K562 (cell line): ENCODE measurements around the gene HNRNPA2B1. TPM values are rescaled to one million over a fixed set of nuclear protein-coding genes. Genes with fewer than 3 reads are reported as not detected.

Experiments
- BRCA1 ChIP-seq, 2 experiments: fragments of 450-650 bp in 1 of 2; sonication (generic) in 1 of 2; formaldehyde crosslinking in 1 of 2; IDR thresholded peaks; 2 replicates each; pipeline versions ENCODE4 v1.5.0 to v1.6.1; 2017 to 2020; ENCODE audit warnings: mild to moderate bottlenecking in 1 of 2, missing genetic modification reagents in 1 of 2
- CHCHD3 ChIP-seq: fragments of 250-450 bp; sonication (Bioruptor Pico); IDR thresholded peaks from 2 replicates; pipeline ENCODE4 v2.1.2; 2022; ENCODE audit warnings: mild to moderate bottlenecking
- RHOXF2B ChIP-seq: fragments of 250-450 bp; sonication (Bioruptor Pico); conservative IDR thresholded peaks from 2 replicates; pipeline ENCODE4 v1.5.1; 2021
- STAG1 ChIP-seq: sonication (generic); formaldehyde crosslinking; IDR thresholded peaks from 2 replicates; pipeline ENCODE4 v1.5.0; 2020; ENCODE audit warnings: missing genetic modification reagents, borderline replicate concordance
- TAF9B ChIP-seq: fragments of 450-650 bp; IDR thresholded peaks from 2 replicates; pipeline ENCODE4 v1.6.1; 2018; ENCODE audit warnings: mild to moderate bottlenecking; ENCODE audit not compliant: partially characterized antibody
- TCFL5 ChIP-seq: fragments of 250-450 bp; sonication (Bioruptor Pico); conservative IDR thresholded peaks from 2 replicates; pipeline ENCODE4 v1.6.1; 2021; ENCODE audit warnings: mild to moderate bottlenecking, moderate library complexity, matching md5 sums
- YBX1 ChIP-seq: fragments of 450-650 bp; IDR thresholded peaks from 2 replicates; pipeline ENCODE4 v1.7.1; 2016; ENCODE audit warnings: mild to moderate bottlenecking
- ZNF24 ChIP-seq: fragments of 450-650 bp; IDR thresholded peaks from 2 replicates; pipeline ENCODE4 v1.6.1; 2016
- ZNF253 ChIP-seq: fragments of 250-450 bp; sonication (Bioruptor Pico); conservative IDR thresholded peaks from 2 replicates; pipeline ENCODE4 v1.6.1; 2021; ENCODE audit warnings: mild to moderate bottlenecking
- polyA plus RNA-seq, 8 experiments: library from polyadenylated mRNA; depleted of rRNA in 4 of 8; stranded (reverse) in 5 of 8; unstranded in 3 of 8; fragments of >200 nt; fragmentation: Nextera tagmentation in 2 of 8; fragmentation: Illumina TruSeq in 1 of 8; extraction: Ambion mirVana in 2 of 8; extraction: Trizol in 1 of 8; gene quantifications; 2 replicates each; pipeline versions ENCODE4 v1.2.1 to v1.2.3, GENCODE V29; 2011 to 2014; ENCODE audit warnings: inconsistent platforms in 1 of 8, missing spikeins in 1 of 8
- total RNA-seq, 7 experiments: library from RNA; depleted of rRNA in 6 of 7; stranded (reverse); fragments of >200 nt in 6 of 7; fragmentation: Illumina TruSeq in 2 of 7; extraction: Trizol in 2 of 7; gene quantifications; 2 replicates each; pipeline versions ENCODE4 v1.2.1 to v1.2.3, GENCODE V29; 2011 to 2021; ENCODE audit warnings: low replicate concordance in 1 of 7
- TF ChIP-seq, protein P1 (sequence below): sonication (generic); formaldehyde crosslinking; IDR thresholded peaks from 2 replicates; pipeline ENCODE4 v1.8.1; 2023; ENCODE audit warnings: mild to moderate bottlenecking, missing genetic modification reagents, moderate library complexity
- TF ChIP-seq, protein P2 (sequence below): fragments of 250-450 bp; sonication (Bioruptor Pico); IDR thresholded peaks from 2 replicates; pipeline ENCODE4 v1.5.0; 2021; ENCODE audit warnings: mild to moderate bottlenecking, borderline replicate concordance
- TF ChIP-seq, protein P3 (sequence below): fragments of 200-600 bp; sonication (generic); IDR thresholded peaks from one replicate; pipeline ENCODE4 v1.6.1; 2012; ENCODE audit warnings: mild to moderate bottlenecking, low read depth, low read length, inconsistent platforms

Gene HNRNPA2B1
- total and polyA plus RNA-seq, 9 of the 15 experiments (the other 6 are each of a cell fraction or from before 2014, with no cell fraction given) = 630 to 1,989 (median 865) TPM

DNA sequence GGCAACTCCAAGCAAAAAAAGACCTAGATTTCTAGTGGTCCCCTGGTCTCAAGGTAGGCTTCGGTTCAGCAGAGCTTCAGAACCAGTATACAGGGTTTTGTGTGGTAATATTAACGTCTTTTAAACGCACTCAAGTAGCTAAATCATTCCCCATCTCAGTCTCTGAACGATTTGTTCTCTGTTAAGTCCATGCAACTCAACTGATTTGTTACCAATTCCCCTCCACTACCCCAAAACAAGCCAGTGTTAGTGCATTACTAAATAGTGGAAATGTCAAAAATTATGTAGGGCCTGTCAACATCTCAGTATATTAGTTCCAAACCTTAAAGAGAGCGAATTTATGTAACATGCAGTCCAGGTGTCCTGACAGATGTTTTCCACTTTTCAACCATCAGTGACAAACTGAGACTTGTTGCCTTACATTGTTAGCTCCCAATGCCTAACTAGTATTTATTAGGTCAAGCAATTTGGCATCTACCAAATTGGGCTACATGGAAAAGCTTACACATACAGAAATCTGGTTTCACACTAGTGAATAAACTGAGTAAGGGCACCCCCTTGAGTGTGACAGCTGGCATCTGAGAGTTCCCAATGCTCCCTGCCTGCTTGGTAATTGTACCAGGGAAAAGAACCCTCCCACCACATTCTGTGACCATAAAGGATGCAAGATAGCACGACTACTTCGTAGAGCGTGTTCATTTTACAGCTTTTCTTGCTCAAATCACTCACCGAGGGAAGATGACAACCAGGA lies 12.2 kb downstream of the HNRNPA2B1 start (continued):
- no peak for TF ChIP-seq CHCHD3 (CRISPR knock-in tag)
- TF ChIP-seq, protein P1, sequence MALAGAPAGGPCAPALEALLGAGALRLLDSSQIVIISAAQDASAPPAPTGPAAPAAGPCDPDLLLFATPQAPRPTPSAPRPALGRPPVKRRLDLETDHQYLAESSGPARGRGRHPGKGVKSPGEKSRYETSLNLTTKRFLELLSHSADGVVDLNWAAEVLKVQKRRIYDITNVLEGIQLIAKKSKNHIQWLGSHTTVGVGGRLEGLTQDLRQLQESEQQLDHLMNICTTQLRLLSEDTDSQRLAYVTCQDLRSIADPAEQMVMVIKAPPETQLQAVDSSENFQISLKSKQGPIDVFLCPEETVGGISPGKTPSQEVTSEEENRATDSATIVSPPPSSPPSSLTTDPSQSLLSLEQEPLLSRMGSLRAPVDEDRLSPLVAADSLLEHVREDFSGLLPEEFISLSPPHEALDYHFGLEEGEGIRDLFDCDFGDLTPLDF (CRISPR knock-in tag) = peak; percentile 25; the same call in 1 of the 2 replicates
- no peak for TF ChIP-seq BRCA1 (IDR thresholded peaks at IDR 0.05)
- TF ChIP-seq BRCA1 (CRISPR knock-in tag; IDR thresholded peaks at IDR 0.05) = no peak
- peak; percentile 12 for TF ChIP-seq ZNF253 (CRISPR knock-in tag)
- TF ChIP-seq RHOXF2B (CRISPR knock-in tag) = no peak
- TF ChIP-seq TAF9B = no peak
- TF ChIP-seq, protein P2, sequence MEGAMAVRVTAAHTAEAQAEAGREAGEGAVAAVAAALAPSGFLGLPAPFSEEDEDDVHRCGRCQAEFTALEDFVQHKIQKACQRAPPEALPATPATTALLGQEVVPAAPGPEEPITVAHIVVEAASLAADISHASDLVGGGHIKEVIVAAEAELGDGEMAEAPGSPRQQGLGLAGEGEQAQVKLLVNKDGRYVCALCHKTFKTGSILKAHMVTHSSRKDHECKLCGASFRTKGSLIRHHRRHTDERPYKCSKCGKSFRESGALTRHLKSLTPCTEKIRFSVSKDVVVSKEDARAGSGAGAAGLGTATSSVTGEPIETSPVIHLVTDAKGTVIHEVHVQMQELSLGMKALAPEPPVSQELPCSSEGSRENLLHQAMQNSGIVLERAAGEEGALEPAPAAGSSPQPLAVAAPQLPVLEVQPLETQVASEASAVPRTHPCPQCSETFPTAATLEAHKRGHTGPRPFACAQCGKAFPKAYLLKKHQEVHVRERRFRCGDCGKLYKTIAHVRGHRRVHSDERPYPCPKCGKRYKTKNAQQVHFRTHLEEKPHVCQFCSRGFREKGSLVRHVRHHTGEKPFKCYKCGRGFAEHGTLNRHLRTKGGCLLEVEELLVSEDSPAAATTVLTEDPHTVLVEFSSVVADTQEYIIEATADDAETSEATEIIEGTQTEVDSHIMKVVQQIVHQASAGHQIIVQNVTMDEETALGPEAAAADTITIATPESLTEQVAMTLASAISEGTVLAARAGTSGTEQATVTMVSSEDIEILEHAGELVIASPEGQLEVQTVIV = no peak; the same call in 1 of the 2 replicates
- TF ChIP-seq, protein P3, sequence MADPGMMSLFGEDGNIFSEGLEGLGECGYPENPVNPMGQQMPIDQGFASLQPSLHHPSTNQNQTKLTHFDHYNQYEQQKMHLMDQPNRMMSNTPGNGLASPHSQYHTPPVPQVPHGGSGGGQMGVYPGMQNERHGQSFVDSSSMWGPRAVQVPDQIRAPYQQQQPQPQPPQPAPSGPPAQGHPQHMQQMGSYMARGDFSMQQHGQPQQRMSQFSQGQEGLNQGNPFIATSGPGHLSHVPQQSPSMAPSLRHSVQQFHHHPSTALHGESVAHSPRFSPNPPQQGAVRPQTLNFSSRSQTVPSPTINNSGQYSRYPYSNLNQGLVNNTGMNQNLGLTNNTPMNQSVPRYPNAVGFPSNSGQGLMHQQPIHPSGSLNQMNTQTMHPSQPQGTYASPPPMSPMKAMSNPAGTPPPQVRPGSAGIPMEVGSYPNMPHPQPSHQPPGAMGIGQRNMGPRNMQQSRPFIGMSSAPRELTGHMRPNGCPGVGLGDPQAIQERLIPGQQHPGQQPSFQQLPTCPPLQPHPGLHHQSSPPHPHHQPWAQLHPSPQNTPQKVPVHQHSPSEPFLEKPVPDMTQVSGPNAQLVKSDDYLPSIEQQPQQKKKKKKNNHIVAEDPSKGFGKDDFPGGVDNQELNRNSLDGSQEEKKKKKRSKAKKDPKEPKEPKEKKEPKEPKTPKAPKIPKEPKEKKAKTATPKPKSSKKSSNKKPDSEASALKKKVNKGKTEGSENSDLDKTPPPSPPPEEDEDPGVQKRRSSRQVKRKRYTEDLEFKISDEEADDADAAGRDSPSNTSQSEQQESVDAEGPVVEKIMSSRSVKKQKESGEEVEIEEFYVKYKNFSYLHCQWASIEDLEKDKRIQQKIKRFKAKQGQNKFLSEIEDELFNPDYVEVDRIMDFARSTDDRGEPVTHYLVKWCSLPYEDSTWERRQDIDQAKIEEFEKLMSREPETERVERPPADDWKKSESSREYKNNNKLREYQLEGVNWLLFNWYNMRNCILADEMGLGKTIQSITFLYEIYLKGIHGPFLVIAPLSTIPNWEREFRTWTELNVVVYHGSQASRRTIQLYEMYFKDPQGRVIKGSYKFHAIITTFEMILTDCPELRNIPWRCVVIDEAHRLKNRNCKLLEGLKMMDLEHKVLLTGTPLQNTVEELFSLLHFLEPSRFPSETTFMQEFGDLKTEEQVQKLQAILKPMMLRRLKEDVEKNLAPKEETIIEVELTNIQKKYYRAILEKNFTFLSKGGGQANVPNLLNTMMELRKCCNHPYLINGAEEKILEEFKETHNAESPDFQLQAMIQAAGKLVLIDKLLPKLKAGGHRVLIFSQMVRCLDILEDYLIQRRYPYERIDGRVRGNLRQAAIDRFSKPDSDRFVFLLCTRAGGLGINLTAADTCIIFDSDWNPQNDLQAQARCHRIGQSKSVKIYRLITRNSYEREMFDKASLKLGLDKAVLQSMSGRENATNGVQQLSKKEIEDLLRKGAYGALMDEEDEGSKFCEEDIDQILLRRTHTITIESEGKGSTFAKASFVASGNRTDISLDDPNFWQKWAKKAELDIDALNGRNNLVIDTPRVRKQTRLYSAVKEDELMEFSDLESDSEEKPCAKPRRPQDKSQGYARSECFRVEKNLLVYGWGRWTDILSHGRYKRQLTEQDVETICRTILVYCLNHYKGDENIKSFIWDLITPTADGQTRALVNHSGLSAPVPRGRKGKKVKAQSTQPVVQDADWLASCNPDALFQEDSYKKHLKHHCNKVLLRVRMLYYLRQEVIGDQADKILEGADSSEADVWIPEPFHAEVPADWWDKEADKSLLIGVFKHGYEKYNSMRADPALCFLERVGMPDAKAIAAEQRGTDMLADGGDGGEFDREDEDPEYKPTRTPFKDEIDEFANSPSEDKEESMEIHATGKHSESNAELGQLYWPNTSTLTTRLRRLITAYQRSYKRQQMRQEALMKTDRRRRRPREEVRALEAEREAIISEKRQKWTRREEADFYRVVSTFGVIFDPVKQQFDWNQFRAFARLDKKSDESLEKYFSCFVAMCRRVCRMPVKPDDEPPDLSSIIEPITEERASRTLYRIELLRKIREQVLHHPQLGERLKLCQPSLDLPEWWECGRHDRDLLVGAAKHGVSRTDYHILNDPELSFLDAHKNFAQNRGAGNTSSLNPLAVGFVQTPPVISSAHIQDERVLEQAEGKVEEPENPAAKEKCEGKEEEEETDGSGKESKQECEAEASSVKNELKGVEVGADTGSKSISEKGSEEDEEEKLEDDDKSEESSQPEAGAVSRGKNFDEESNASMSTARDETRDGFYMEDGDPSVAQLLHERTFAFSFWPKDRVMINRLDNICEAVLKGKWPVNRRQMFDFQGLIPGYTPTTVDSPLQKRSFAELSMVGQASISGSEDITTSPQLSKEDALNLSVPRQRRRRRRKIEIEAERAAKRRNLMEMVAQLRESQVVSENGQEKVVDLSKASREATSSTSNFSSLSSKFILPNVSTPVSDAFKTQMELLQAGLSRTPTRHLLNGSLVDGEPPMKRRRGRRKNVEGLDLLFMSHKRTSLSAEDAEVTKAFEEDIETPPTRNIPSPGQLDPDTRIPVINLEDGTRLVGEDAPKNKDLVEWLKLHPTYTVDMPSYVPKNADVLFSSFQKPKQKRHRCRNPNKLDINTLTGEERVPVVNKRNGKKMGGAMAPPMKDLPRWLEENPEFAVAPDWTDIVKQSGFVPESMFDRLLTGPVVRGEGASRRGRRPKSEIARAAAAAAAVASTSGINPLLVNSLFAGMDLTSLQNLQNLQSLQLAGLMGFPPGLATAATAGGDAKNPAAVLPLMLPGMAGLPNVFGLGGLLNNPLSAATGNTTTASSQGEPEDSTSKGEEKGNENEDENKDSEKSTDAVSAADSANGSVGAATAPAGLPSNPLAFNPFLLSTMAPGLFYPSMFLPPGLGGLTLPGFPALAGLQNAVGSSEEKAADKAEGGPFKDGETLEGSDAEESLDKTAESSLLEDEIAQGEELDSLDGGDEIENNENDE = no peak
- TF ChIP-seq TCFL5 (CRISPR knock-in tag) = peak; percentile 58; the same call in 1 of the 2 replicates
- TF ChIP-seq ZNF24 = no peak
- no peak for TF ChIP-seq STAG1 (CRISPR knock-in tag)
- TF ChIP-seq YBX1 = no peak
